Gastroesophageal sphincter (tissue), 3 donors: Measurements from ENCODE around the gene GSK3B.

ENCODE experiments used
- EP300 ChIP-seq: sonication (generic); formaldehyde crosslinking; IDR thresholded peaks from one replicate; pipeline ENCODE4 v1.6.1; 2017; ENCODE audit warnings: antibody characterized with exemption, mild to moderate bottlenecking
- POLR2A ChIP-seq, 2 donors: fragments of 450-650 bp; IDR thresholded peaks; one replicate each; pipeline ENCODE4 v1.6.1; 2017; ENCODE audit warnings: antibody characterized with exemption in 2 of 2, mild to moderate bottlenecking in 2 of 2, moderate library complexity in 1 of 2
- POLR2AphosphoS5 ChIP-seq: sonication (generic); formaldehyde crosslinking; IDR thresholded peaks from one replicate; pipeline ENCODE4 v1.6.1; 2017; ENCODE audit warnings: antibody characterized with exemption
- TF ChIP-seq, protein P1 (sequence below), 4 experiments: fragments of 200-600 bp in 2 of 4; fragments of 450-650 bp in 2 of 4; sonication (generic) in 1 of 4; IDR thresholded peaks; one replicate each; pipeline ENCODE4 v1.5.1; 2017 to 2019; ENCODE audit warnings: antibody characterized with exemption in 4 of 4, mild to moderate bottlenecking in 2 of 4, moderate library complexity in 2 of 4

DNA sequence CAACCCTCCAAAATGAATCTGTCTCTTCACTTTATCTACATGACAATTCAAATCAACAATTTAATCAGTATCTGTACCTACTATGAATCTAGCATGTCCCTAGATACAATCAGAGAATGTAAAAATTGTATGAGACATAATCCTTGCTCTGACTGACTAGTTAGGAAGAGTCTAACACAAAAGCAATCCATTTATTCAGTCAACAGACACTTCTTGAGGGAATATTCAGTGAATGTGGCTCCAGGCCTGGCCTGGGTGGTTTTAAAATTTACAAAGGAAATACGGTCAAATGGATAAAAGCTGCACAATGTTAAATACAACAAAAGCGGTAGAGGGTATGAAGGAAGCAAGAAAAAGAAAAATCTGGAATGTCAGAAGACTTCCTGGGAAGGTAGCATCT, 45.2 kb downstream of the GSK3B start:
- TF ChIP-seq, protein P1, sequence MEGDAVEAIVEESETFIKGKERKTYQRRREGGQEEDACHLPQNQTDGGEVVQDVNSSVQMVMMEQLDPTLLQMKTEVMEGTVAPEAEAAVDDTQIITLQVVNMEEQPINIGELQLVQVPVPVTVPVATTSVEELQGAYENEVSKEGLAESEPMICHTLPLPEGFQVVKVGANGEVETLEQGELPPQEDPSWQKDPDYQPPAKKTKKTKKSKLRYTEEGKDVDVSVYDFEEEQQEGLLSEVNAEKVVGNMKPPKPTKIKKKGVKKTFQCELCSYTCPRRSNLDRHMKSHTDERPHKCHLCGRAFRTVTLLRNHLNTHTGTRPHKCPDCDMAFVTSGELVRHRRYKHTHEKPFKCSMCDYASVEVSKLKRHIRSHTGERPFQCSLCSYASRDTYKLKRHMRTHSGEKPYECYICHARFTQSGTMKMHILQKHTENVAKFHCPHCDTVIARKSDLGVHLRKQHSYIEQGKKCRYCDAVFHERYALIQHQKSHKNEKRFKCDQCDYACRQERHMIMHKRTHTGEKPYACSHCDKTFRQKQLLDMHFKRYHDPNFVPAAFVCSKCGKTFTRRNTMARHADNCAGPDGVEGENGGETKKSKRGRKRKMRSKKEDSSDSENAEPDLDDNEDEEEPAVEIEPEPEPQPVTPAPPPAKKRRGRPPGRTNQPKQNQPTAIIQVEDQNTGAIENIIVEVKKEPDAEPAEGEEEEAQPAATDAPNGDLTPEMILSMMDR (IDR thresholded peaks at IDR 0.05), result no peak
- TF ChIP-seq POLR2A (IDR thresholded peaks at IDR 0.05), result no peak
- no peak for TF ChIP-seq POLR2AphosphoS5
- TF ChIP-seq EP300, result no peak
